Liver (tissue), 9 donors: ENCODE results near the gene PRICKLE4. TPM values are rescaled to one million over a fixed set of nuclear protein-coding genes. Genes with fewer than 3 reads are reported as not detected.

Source experiments
- DNase-seq: peaks from one replicate; pipeline ENCODE4 v3.0.0-alpha.2; 2017; ENCODE audit warnings: low spot score
- H3K27ac ChIP-seq, 2 donors: one replicate each; pipeline ENCODE4 v1.7.0; 2013; ENCODE audit warnings: inconsistent platforms in 2 of 2, low read length in 2 of 2, control low read depth in 1 of 2, low read depth in 1 of 2, mild to moderate bottlenecking in 1 of 2
- H3K27me3 ChIP-seq, 4 donors: one replicate each; pipeline versions ENCODE4 v1.6.1 to v1.7.0; 2013; ENCODE audit warnings: low read length in 3 of 4, inconsistent platforms in 1 of 4, mild to moderate bottlenecking in 1 of 4, moderate library complexity in 1 of 4; ENCODE audit not compliant: control insufficient read depth in 4 of 4, insufficient read depth in 4 of 4
- H3K36me3 ChIP-seq, 4 donors: one replicate each; pipeline versions ENCODE4 v1.6.1 to v1.7.0; 2013; ENCODE audit warnings: low read length in 3 of 4, mild to moderate bottlenecking in 3 of 4, low read depth in 1 of 4, moderate library complexity in 1 of 4; ENCODE audit not compliant: control insufficient read depth in 4 of 4, insufficient read depth in 3 of 4
- H3K4me1 ChIP-seq, 4 donors: one replicate each; pipeline versions ENCODE4 v1.6.1 to v1.7.0; 2013; ENCODE audit warnings: low read length in 3 of 4, mild to moderate bottlenecking in 3 of 4, moderate library complexity in 1 of 4; ENCODE audit not compliant: control insufficient read depth in 4 of 4, insufficient read depth in 4 of 4
- H3K4me3 ChIP-seq, 3 donors: one replicate each; pipeline versions ENCODE4 v1.6.1 to v1.7.0; 2013; ENCODE audit warnings: low read length in 3 of 3, control low read depth in 1 of 3, low read depth in 1 of 3, mild to moderate bottlenecking in 1 of 3
- H3K9ac ChIP-seq, 2 donors: one replicate each; pipeline ENCODE4 v1.7.0; 2013; ENCODE audit warnings: low read length in 2 of 2, mild to moderate bottlenecking in 2 of 2, moderate library complexity in 2 of 2, control low read depth in 1 of 2, low read depth in 1 of 2
- H3K9me3 ChIP-seq, 4 donors: one replicate each; pipeline versions ENCODE4 v1.6.1 to v1.7.0; 2013; ENCODE audit warnings: low read length in 3 of 4; ENCODE audit not compliant: control insufficient read depth in 4 of 4
- FOXA1 ChIP-seq: IDR thresholded peaks from 2 replicates; pipeline ENCODE4 v1.6.1; 2016; ENCODE audit warnings: antibody characterized with exemption
- HNF4A ChIP-seq, 2 donors: conservative IDR thresholded peaks; 2 replicates each; pipeline ENCODE4 v1.6.1; 2016; ENCODE audit warnings: antibody characterized with exemption in 2 of 2, mild to moderate bottlenecking in 2 of 2
- HNF4G ChIP-seq: IDR thresholded peaks from 2 replicates; pipeline ENCODE4 v1.6.1; 2016; ENCODE audit warnings: antibody characterized with exemption
- JUND ChIP-seq, 2 donors: IDR thresholded peaks; 2 replicates each; pipeline ENCODE4 v1.6.1; 2016; ENCODE audit warnings: antibody characterized with exemption in 2 of 2
- NR2F2 ChIP-seq: IDR thresholded peaks from 2 replicates; pipeline ENCODE4 v1.6.1; 2016; ENCODE audit warnings: antibody characterized with exemption
- RAD21 ChIP-seq, 2 donors: IDR thresholded peaks; 2 replicates each; pipeline ENCODE4 v1.6.1; 2016; ENCODE audit warnings: antibody characterized with exemption in 2 of 2, mild to moderate bottlenecking in 2 of 2
- RXRA ChIP-seq, 2 donors: IDR thresholded peaks; 2 replicates each; pipeline ENCODE4 v1.6.1; 2017 to 2018; ENCODE audit warnings: antibody characterized with exemption in 2 of 2, mild to moderate bottlenecking in 1 of 2
- SP1 ChIP-seq: IDR thresholded peaks from 2 replicates; pipeline ENCODE4 v1.6.1; 2018; ENCODE audit warnings: antibody characterized with exemption, mild to moderate bottlenecking
- TAF1 ChIP-seq: conservative IDR thresholded peaks from 2 replicates; pipeline ENCODE4 v1.6.1; 2016; ENCODE audit warnings: antibody characterized with exemption, mild to moderate bottlenecking
- YY1 ChIP-seq: IDR thresholded peaks from 2 replicates; pipeline ENCODE4 v1.6.1; 2016; ENCODE audit warnings: antibody characterized with exemption, mild to moderate bottlenecking
- WGBS: extraction: QIAGEN DNeasy Blood & Tissue Kit; methylation state at CpG from one replicate; pipeline ENCODE4 v1.1.7; 2013; 5-methylcytosine and 5-hydroxymethylcytosine counted together
- polyA plus RNA-seq, 2 donors: library from polyadenylated mRNA; stranded (reverse) in 1 of 2; unstranded in 1 of 2; fragments of 200-250 nt in 1 of 2; fragments of >200 nt in 1 of 2; fragmentation: Nextera tagmentation in 1 of 2; extraction: Ambion mirVana in 1 of 2; gene quantifications; one replicate each; pipeline versions ENCODE4 v1.2.1 to v1.2.3, GENCODE V29; 2013 to 2015
- total RNA-seq, 2 donors: library from RNA; depleted of rRNA; stranded (reverse); fragments of >200 nt; gene quantifications; one replicate each; pipeline ENCODE4 v1.2.3, GENCODE V29; 2014
- TF ChIP-seq, protein P1 (sequence below): IDR thresholded peaks from 2 replicates; pipeline ENCODE4 v1.6.1; 2016; ENCODE audit warnings: antibody characterized with exemption, mild to moderate bottlenecking
- TF ChIP-seq, protein P2 (sequence below): fragments of 150-350 bp; IDR thresholded peaks from 2 replicates; pipeline ENCODE4 v1.5.1; 2017; ENCODE audit warnings: improper control_type of control experiment, low read depth, low read length; ENCODE audit not compliant: missing input control
- donor health status: healthy.
- donor health status: healthy.
- donor health status: healthy.
- donor health status: healthy.
- donor health status: healthy.

Gene PRICKLE4
- total and polyA plus RNA-seq, 4 donors: 0.37 to 1.4 (median 0.98) TPM; not detected in 1

DNA sequence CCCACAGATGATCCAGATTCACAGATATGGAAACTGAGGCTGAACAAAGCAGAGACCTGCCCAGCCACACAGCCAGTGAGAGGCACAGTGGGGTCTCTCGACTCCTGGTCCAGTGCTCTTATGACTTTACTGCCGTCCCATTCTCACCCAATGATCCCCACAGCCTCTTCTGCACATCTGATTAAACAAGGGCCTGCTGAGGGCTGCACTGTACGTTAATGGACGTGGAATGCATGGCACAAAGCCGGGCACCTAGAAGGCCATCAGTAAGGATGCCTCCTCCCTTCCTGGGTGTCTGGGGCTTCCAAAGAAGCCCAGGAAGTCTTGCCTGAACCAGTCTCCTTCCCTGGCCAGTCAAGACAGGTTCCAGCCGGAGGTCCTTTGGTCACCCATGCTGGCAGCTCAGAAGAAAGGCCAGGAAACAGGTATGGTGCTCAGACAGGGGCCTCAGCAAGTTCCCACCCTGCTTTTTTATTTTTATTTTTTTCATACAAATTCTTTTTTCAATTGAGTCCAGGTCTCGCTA lies 49.0 kb upstream of the PRICKLE4 start:
- H3K9ac ChIP-seq: no peak overlapping the region
- H3K4me1 ChIP-seq: peaks cover 0 to 13% (median 8%) of the 10 kb centered on the region in 4 donors
- no peaks in the 10 kb centered on the region for H3K27me3 ChIP-seq
- H3K27ac ChIP-seq: no peak overlapping the region
- no peak for DNase-seq
- WGBS: 92% methylated on average over 7 of the region's 7 CpGs
- no peak overlapping the region for H3K4me3 ChIP-seq
- H3K36me3 ChIP-seq: no peaks in the 10 kb centered on the region
- TF ChIP-seq, protein P1, sequence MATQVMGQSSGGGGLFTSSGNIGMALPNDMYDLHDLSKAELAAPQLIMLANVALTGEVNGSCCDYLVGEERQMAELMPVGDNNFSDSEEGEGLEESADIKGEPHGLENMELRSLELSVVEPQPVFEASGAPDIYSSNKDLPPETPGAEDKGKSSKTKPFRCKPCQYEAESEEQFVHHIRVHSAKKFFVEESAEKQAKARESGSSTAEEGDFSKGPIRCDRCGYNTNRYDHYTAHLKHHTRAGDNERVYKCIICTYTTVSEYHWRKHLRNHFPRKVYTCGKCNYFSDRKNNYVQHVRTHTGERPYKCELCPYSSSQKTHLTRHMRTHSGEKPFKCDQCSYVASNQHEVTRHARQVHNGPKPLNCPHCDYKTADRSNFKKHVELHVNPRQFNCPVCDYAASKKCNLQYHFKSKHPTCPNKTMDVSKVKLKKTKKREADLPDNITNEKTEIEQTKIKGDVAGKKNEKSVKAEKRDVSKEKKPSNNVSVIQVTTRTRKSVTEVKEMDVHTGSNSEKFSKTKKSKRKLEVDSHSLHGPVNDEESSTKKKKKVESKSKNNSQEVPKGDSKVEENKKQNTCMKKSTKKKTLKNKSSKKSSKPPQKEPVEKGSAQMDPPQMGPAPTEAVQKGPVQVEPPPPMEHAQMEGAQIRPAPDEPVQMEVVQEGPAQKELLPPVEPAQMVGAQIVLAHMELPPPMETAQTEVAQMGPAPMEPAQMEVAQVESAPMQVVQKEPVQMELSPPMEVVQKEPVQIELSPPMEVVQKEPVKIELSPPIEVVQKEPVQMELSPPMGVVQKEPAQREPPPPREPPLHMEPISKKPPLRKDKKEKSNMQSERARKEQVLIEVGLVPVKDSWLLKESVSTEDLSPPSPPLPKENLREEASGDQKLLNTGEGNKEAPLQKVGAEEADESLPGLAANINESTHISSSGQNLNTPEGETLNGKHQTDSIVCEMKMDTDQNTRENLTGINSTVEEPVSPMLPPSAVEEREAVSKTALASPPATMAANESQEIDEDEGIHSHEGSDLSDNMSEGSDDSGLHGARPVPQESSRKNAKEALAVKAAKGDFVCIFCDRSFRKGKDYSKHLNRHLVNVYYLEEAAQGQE: no peak
- TF ChIP-seq TAF1: no peak
- TF ChIP-seq, protein P2, sequence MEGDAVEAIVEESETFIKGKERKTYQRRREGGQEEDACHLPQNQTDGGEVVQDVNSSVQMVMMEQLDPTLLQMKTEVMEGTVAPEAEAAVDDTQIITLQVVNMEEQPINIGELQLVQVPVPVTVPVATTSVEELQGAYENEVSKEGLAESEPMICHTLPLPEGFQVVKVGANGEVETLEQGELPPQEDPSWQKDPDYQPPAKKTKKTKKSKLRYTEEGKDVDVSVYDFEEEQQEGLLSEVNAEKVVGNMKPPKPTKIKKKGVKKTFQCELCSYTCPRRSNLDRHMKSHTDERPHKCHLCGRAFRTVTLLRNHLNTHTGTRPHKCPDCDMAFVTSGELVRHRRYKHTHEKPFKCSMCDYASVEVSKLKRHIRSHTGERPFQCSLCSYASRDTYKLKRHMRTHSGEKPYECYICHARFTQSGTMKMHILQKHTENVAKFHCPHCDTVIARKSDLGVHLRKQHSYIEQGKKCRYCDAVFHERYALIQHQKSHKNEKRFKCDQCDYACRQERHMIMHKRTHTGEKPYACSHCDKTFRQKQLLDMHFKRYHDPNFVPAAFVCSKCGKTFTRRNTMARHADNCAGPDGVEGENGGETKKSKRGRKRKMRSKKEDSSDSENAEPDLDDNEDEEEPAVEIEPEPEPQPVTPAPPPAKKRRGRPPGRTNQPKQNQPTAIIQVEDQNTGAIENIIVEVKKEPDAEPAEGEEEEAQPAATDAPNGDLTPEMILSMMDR: no peak
- TF ChIP-seq HNF4A (conservative IDR thresholded peaks at IDR 0.05): no peak
- no peak for TF ChIP-seq NR2F2
- TF ChIP-seq HNF4G: no peak
- no peak for TF ChIP-seq JUND (IDR thresholded peaks at IDR 0.05)
- TF ChIP-seq FOXA1: no peak
- no peak for TF ChIP-seq SP1
- no peaks in the 10 kb centered on the region for H3K9me3 ChIP-seq

DNA sequence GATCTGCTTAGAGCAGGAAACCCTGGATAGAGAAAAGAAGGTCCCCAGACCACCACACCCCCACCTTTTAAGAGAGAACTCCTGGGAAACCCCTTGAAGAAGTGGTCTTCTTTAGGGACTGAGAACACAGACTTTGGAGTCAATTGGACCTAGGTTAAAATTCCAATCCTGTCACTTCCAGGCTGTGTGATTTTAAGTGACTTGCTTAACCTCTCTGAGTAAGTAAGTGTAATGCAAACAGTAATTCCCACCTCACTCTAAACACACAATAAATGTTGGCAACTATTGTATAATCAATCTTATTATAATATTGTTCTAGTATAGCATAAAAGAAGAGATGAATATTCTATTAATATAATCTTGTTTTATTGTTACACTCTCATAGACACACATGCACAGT lies 48.4 kb upstream of the PRICKLE4 start:
- DNase-seq: no peak
- no peaks in the 10 kb centered on the region for H3K27me3 ChIP-seq
- H3K4me3 ChIP-seq: no peak overlapping the region
- peaks cover 0 to 13% (median 8%) of the 10 kb centered on the region in 4 donors for H3K4me1 ChIP-seq
- TF ChIP-seq FOXA1: no peak
- TF ChIP-seq YY1: no peak
- H3K36me3 ChIP-seq: no peaks in the 10 kb centered on the region
- no peaks in the 10 kb centered on the region for H3K9me3 ChIP-seq
- H3K27ac ChIP-seq: no peak overlapping the region
- H3K9ac ChIP-seq: no peak overlapping the region

GRCh38 chr6:41732591-41733359 lies 47.8 kb upstream of the PRICKLE4 start:
- Histone ChIP-seq H3K4me1 (peaks cover 0 to 13% (median 8%) of the 10 kb centered on the region in 4 donors), H3K36me3 (no peaks in the 10 kb centered on the region), H3K27me3 (no peaks in the 10 kb centered on the region), H3K9ac (no peak overlapping the region), H3K27ac (peak overlapping the region; percentile 81 to 90), H3K9me3 (no peaks in the 10 kb centered on the region), H3K4me3 (no peak overlapping the region)
- WGBS: 79% methylated on average over 8 of the region's 8 CpGs
- no peak for DNase-seq
- no peak for TF ChIP-seq RXRA (IDR thresholded peaks at IDR 0.05)
- TF ChIP-seq NR2F2: no peak
- no peak for TF ChIP-seq RAD21 (IDR thresholded peaks at IDR 0.05)
